GM12874 (cell line): Measurements from ENCODE around the gene EXOSC7.

ENCODE experiments used
- TF ChIP-seq, protein P1 (sequence below): IDR thresholded peaks from 2 replicates; pipeline ENCODE4 v1.5.1; 2011; ENCODE audit warnings: low read depth, mild to moderate bottlenecking, control low read depth, low read length, moderate library complexity; ENCODE audit not compliant: insufficient read depth

EXOSC7 gene

DNA sequence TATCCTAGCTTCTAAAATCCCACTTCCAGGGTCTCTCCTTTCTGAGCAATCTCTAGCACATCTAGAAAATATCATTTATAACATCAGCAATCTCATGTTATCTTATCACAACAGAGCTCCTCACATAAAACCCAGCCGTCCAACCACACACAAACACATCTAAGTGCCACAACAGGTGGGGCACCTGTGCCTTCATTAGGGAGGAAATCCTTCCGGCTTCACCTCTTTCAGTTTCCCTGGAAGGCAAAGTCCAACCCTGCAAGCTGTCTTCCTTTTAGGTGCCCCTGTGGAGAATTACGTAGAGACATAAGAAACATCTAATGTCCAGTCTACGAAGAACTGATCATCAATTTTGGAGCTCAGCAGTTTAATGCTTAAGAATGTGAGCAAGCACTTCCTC lies 1.6 kb upstream of the EXOSC7 start:
- TF ChIP-seq, protein P1, sequence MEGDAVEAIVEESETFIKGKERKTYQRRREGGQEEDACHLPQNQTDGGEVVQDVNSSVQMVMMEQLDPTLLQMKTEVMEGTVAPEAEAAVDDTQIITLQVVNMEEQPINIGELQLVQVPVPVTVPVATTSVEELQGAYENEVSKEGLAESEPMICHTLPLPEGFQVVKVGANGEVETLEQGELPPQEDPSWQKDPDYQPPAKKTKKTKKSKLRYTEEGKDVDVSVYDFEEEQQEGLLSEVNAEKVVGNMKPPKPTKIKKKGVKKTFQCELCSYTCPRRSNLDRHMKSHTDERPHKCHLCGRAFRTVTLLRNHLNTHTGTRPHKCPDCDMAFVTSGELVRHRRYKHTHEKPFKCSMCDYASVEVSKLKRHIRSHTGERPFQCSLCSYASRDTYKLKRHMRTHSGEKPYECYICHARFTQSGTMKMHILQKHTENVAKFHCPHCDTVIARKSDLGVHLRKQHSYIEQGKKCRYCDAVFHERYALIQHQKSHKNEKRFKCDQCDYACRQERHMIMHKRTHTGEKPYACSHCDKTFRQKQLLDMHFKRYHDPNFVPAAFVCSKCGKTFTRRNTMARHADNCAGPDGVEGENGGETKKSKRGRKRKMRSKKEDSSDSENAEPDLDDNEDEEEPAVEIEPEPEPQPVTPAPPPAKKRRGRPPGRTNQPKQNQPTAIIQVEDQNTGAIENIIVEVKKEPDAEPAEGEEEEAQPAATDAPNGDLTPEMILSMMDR: no peak

- TF ChIP-seq, protein P1: no peak
Measured at GRCh38 chr3:44981220-44981619, 5.2 kb downstream of the EXOSC7 start.

DNA sequence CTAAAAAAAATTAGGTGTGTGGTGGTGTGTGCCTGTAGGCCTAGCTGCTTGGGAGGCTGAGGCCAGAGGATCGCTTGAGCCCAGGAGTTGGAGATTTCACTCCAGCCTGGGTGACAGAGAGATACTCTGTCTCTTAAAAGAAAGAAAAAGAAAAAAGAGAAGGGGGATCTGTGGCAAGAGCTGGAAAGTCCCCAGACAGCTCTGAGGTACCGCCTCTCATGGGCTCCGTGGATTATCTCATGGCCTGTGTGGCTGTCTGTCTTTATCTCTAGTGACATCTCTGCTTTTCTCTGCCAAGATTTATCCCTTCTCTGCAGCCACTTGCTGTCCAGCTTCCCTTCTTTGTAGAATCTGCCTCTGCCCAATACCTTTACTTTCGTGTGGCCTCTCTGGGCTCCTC lies 5.7 kb downstream of the EXOSC7 start:
- TF ChIP-seq, protein P1: no peak

- TF ChIP-seq, protein P1: no peak
Measured at GRCh38 chr3:44982817-44983216, 6.8 kb downstream of the EXOSC7 start.

GRCh38 chr3:44983484-44983941 lies 7.5 kb downstream of the EXOSC7 start:
- TF ChIP-seq, protein P1: no peak

- TF ChIP-seq, protein P1: no peak
Measured at GRCh38 chr3:44984335-44984734, 8.3 kb downstream of the EXOSC7 start.

- TF ChIP-seq, protein P1: no peak
Measured at GRCh38 chr3:44987332-44987731, 11.3 kb downstream of the EXOSC7 start.
